GM21447 (cell line): Measurements from ENCODE around the gene AURKAIP1.
"Not testable (repeated sequence)": the region's sequence is repeated elsewhere in the genome, so short reads cannot be mapped to it uniquely, and the experiment has no call there.

Experiments
- ATAC-seq: cut with Tn5 transposase; IDR thresholded peaks from one replicate; pipeline ENCODE4 v1.9.1; 2021; ENCODE audit not compliant: unreplicated experiment

AURKAIP1 gene

GRCh38 chr1:1406821-1407635 lies 32.0 kb upstream of the AURKAIP1 start, which contains the start of gene MRPL20:
Gene MRPL20, minus strand, starts transcription at chr1:1407293. Its CDS starts 76 bp downstream, at chr1:1407217.
- ATAC-seq: peak; percentile 89

- ATAC-seq: no peak
These were observed 31.3 kb upstream of the AURKAIP1 start for GRCh38 chr1:1406101-1406820.

GRCh38 chr1:1403653-1404052 lies 28.6 kb upstream of the AURKAIP1 start:
- ATAC-seq: no peak

- ATAC-seq: not testable (repeated sequence)
These were observed 27.9 kb upstream of the AURKAIP1 start for GRCh38 chr1:1402901-1403392.

GRCh38 chr1:1402072-1402900 lies 27.3 kb upstream of the AURKAIP1 start:
- ATAC-seq: no peak

- no peak for ATAC-seq
These were observed 26.5 kb upstream of the AURKAIP1 start for GRCh38 chr1:1401457-1402010.

- ATAC-seq: no peak
These were observed 25.8 kb upstream of the AURKAIP1 start for GRCh38 chr1:1400576-1401456.

GRCh38 chr1:1399872-1400575 lies 25.0 kb upstream of the AURKAIP1 start:
- ATAC-seq: no peak

- peak; percentile 91 for ATAC-seq
These were observed 24.3 kb upstream of the AURKAIP1 start, which contains the start of gene CCNL2 for GRCh38 chr1:1399187-1399871. Gene CCNL2, minus strand, starts transcription at chr1:1399335. Its CDS starts 29 bp downstream, at chr1:1399306.

- ATAC-seq: peak; percentile 2
These were observed 23.7 kb upstream of the AURKAIP1 start for GRCh38 chr1:1398677-1399186.

- ATAC-seq: no peak
These were observed 23.0 kb upstream of the AURKAIP1 start for GRCh38 chr1:1397839-1398523.

GRCh38 chr1:1395166-1395565 lies 20.2 kb upstream of the AURKAIP1 start:
- ATAC-seq: no peak

- ATAC-seq: no peak
These were observed 19.1 kb upstream of the AURKAIP1 start for GRCh38 chr1:1394116-1394515.

GRCh38 chr1:1393428-1393827 lies 18.4 kb upstream of the AURKAIP1 start:
- no peak for ATAC-seq

- no peak for ATAC-seq
These were observed 18.0 kb upstream of the AURKAIP1 start for GRCh38 chr1:1393014-1393413.

GRCh38 chr1:1391225-1391624 lies 16.2 kb upstream of the AURKAIP1 start:
- no peak for ATAC-seq

GRCh38 chr1:1390675-1391074 lies 15.7 kb upstream of the AURKAIP1 start:
- no peak for ATAC-seq

GRCh38 chr1:1388078-1388472 lies 13.1 kb upstream of the AURKAIP1 start:
- no peak for ATAC-seq
